ENCODE results near the gene AZIN2.

Gene AZIN2

DNA sequence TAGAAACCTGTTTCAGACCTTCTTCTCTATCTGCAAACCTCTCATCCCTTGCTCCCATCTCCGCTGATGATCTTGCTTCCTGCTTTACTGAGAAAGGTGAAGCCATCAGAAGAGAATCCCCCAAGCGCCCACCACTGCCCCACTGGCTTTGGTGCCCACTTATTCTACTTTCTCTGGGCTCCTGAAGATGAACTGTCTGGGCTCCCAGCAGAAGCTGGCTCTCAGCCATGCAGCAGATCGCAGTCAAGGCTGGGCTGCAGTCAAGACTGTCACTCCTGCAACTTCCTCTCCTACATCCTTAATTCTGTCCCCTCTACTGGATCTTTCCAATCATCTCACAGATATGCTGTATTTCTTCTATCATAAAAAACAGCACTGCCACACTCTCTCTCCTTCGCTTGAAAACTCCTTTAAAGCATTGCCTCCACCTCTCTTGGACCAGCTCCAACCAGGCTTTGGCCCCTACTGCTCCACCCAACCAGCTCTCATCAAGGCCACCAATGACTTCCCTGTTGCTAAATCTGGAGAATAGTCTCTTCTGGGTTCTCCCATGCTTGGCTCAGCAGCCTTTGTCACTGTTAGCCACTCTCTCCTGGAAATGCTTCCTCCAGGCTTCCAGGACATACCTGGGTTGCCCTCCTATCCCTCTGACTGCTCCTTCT lies 75.1 kb downstream of the AZIN2 start:
- DNase-seq: no peak

DNA sequence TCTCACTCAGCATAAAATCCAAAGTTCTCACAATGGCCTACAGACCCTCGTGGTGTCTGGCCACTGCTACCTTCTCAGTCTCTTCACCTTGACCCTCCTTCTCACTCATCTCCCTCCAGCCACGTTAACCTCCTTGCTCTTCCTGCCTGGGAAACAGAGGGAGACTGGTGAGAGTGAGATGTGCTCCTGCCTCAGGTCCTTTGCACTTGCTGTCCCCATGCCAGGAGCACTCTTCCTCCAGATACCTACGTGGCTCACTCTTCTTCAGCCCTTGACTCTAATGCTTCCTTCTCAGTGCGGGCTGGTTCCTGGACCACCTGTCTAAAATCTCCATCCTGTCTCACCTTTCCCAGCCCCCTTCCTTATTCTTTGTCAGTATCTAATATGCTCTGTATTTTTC lies 76.2 kb downstream of the AZIN2 start:
- no peak for DNase-seq

DNA sequence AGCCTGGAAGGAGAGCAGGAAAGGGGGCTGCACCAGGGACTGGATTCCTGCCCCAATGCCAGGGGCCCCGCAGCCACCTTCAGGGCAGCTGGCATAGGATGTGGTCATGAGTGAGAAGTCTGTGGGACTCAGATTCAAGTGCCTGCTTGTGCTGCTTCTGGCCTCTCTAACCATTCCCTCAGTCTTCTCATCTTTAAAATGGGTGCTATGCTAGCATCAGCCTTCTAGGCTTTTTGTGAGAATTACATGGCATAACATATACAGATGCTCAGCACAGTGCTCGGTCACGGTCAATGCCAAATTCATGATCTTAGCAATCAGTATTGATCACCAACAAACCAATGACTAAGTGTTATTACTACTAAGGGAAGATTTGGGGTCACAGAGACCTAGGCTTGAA lies 77.4 kb downstream of the AZIN2 start:
- DNase-seq: no peak

DNA sequence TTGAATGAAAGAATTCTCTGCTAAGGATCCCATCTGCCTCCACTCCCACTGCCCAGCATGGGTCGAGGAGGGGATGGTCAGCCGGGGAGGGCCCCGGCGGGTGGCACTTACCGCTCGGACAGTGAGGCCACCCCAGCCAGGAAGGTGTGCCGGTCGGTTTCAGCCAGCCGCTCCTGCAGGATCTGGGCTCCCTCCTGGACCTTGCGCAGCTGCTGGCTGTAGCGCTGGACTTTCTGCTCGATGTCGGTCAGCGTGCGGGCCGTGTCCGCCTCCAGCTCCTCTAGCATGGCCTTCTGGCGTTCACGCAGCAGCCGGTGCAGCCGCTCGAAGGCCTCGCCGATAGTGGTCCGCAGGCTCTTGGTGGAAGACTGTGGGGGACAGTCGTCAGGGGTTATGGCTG lies 78.6 kb downstream of the AZIN2 start:
- no peak for DNase-seq

DNA sequence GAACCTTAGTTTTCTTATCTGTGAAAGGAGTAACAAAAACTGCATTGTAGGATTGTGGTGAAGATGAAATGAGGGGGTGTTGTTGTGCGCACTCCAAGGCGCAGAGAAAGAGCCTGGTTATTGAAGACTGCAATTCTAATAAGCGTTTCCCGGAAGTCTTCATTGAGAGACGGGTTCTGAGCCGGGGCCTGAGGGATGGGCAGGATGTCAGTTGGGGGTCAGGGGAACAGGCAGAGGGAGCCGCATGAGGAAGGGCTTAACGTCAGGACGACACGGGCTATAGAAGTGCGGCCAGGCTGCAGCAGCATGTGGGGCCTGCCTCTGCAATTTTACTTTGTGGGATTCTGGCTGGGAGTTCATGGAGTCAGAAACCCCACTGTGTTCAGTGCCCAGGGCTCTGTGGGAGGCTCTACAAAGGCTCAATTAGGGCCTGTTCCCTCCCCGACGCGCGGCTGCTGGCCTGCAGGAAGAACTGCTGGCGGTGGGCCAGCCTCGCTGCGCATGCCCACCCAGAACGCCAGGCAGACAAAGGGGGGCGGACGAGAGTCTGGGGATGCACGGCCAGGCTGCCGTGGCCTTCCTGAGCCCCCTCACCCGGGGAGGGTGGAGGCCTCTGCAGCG lies 80.2 kb downstream of the AZIN2 start:
- no peak for DNase-seq

DNA sequence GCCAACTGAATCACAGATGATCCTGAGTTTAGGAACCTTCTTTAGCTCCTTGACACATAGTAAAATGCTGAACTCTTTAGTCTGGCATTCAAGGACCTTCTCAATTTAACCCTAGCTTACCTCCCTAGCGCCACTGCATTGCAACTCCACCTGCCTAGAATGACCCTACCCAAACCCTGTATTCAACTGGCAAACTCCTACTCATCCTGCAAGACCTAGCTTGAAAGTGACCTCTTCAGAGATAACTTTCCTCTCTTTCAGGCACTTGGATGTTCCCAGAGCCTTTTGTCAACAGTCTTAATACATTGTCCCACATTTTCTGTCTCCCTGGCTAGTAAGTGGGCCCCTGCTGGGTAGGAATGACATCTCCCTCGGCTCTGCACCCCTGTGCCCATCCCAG lies 81.2 kb downstream of the AZIN2 start:
- no peak for DNase-seq

DNA sequence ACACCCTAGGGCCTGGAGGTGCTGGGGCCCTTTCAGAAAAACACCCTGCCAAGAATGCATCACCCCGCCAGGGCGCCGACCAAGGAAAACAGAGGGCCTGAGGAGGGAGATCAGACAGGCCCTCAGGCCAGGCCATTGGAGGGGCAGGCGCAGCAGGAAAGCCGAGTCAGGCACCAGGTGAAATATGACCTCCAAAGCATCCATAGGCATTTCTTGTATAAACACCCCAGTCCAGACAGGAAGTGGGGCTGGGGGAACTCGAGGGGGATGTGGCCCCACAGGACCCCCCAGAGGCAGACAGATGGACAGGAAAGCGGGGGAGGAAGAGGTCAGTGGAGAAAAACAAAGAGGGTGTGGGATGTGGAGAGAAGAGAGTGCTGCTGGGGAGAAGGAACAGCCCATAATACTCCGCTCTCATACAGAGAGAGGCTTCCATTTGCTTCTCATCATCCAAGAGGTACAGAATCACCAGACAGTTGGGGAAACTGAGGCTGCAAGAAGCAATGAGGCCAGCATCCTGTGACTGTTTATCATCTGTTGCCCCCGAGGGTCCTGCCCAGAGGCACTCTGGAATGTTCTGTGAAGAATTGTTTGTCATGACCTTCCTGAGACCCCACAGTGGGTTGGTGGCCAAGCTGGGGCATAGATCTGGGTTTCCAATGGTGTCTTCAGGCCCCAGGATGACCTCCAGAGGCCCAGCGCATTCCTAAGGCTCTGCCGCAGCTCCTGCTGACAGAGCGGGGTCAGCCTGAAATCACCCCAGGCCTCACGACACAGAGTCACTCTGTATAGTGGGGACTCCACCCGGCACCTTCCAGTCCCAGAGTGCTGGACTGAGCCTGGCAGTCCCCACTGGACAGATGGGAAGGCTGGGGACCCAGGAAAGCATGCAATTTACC lies 82.9 kb downstream of the AZIN2 start:
- no peak for DNase-seq

DNA sequence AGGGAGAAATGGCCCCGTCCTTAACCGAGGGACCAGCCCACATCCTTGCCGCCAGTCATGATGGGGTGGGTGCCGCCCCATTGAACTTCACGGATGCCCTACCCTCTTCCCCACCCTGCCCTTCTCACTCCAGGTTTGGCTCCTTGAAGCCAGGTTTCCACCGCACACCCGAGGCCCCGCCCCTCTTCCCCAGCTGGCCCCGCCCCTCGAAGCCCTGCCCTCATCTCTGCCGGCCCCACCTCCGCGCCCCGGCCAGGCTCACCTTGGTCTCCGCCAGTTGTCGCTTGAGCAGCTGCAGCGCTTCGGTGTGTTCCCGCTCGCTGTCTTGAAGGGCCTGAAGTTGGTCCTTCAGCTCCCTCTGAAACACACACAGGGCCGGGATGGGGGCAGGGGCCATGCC lies 84.3 kb downstream of the AZIN2 start:
- DNase-seq: no peak

DNA sequence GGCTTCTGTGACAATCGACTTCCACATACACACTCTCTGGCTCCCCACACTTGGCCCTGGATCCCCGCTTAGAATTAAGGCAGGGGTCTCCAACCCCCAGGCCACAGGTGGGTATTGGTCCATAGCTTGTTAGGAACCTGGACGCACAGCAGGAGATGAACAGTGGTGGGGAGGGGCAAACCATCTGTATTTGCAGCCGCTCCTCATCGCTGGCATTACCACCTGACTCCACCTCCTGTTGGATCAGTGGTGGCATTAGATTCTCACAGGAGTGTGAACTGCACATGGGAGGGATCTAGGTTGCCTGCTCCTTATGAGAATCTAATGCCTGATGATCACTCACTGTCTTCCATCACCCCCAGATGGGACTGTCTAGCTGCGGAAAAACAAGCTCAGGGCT lies 84.9 kb downstream of the AZIN2 start:
- no peak for DNase-seq

DNA sequence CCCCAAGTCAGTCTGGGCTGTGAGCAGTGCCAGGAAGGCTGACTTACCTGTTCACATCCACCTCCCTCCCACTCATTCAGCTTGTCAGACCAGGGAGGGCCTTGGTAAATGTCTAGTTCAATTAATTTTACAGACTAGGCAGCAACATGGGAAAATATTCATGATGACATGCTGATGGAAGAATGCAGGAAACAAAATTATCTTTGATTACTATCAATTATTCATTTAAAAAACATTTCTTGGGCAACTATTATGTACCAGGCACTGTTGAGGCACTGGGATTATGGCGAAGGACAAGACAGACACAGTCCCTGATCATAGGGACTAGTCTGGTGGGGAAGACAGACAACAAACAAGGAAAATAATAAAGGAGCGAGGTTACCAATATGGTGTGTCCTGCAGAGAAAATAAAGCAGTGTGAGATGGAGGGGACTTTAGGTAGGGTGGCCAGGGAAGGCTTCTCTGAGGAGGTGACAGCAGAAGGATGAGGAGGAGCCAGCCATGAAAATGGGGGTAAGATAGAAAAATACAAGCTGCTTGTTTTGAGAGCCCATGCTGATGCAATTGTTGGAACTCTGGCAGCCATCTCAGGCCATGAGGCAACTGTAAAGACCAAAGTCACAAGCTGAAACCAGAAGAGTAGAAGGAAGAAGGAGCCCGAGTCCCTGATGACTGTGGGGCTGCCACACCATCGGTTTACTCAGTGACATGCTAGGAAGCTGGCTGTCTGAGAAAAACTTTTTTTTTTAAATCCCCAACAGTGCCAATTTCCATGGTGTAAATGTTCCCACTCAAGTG lies 86.9 kb downstream of the AZIN2 start:
- no peak for DNase-seq

DNA sequence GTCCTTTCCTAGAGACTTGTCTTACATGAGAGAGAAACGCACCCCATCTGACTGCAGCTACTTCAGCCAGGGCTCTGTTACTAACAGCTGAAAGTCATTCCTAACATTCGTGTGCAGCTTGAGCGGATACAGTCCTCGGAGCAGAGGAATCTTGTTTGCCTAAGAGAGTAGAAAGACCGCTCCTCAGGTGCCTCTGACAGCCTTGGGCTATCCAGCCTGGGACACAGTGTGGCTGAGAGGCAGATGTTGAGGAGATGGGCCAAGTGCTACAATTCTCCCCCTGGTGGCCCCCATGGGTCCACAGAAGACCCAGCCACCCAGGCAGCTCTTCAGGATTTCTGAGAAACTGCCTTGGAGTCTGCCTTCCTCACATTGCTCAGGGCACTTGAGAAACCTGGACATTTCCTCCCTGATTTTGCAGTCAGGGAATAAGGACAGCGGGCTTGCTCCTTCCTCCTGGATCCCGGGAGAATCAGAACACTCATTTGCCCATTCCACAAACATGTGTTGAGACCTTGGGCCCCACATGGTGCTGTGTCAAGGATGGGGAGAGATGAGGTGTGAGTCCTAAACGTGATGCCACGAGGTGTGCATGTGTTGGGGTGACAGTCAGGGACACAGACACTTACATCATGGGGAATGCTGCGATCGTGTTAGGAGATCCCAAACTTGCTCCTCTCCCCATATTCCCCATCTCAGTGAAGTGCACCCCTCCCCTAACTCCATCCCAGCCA lies 87.8 kb downstream of the AZIN2 start:
- DNase-seq: no peak

DNA sequence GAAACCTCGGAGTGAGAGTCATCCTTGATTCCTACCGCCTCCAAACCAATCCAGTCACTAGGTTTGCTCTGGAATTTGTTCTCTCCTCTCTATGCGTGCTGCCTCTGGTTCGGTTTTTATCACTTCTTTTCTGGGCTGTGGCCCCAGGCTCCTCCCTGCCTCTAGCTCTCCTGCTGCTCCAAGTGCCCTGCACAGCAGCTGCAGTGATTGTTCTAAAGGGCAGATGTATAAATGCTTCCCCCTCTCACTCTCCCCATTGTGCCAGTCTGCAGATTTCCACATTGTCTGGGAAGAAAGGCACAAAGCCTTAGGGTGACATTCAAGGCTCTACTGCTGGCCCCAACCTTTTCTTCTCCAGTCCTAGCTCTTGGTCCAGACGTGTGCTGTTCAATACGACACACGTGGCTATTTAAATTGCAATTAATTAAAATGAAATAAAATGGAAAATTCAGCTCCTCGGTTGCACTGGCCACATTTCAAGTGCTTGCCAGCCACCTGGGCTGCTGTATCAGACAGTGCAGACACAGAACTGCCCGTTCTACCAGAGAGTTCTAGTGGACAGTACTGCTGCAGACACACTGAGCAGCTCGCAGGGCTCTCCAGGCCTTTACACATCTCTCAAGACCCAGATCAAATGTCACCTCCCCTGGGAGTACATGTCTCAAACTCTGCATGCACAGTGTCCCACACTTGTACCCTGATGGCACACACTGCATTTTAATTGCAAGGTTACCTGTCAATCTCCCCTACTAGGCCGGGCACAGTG lies 88.5 kb downstream of the AZIN2 start:
- no peak for DNase-seq
